NB4 (cell line): ENCODE results near the gene VAT1L.

Source experiments
- CTCF ChIP-seq: IDR thresholded peaks from one replicate; pipeline ENCODE4 v1.5.1; 2012; ENCODE audit warnings: low read depth, low read length
- MAX ChIP-seq: IDR thresholded peaks from 2 replicates; pipeline ENCODE4 v1.6.1; 2011; ENCODE audit warnings: low read depth, low read length
- MYC ChIP-seq: IDR thresholded peaks from 2 replicates; pipeline ENCODE4 v1.6.1; 2011; ENCODE audit warnings: low read depth, low read length
- POLR2A ChIP-seq: IDR thresholded peaks from 2 replicates; pipeline ENCODE4 v1.6.1; 2011; ENCODE audit warnings: mild to moderate bottlenecking; ENCODE audit not compliant: insufficient read length; ENCODE audit errors: extremely low read depth

GRCh38 chr16:77972062-77972392 lies 183.7 kb downstream of the VAT1L start:
- no peak for TF ChIP-seq CTCF
- no peak for TF ChIP-seq POLR2A
- TF ChIP-seq MYC, result no peak
- no peak for TF ChIP-seq MAX
